HG02759 (cell line): ENCODE results near the gene ITGA11.

Experiments
- ATAC-seq: cut with Tn5 transposase; IDR thresholded peaks from one replicate; pipeline ENCODE4 v1.9.1; 2021; ENCODE audit warnings: mild to moderate bottlenecking, moderate library complexity; ENCODE audit not compliant: unreplicated experiment

The ITGA11 gene

DNA sequence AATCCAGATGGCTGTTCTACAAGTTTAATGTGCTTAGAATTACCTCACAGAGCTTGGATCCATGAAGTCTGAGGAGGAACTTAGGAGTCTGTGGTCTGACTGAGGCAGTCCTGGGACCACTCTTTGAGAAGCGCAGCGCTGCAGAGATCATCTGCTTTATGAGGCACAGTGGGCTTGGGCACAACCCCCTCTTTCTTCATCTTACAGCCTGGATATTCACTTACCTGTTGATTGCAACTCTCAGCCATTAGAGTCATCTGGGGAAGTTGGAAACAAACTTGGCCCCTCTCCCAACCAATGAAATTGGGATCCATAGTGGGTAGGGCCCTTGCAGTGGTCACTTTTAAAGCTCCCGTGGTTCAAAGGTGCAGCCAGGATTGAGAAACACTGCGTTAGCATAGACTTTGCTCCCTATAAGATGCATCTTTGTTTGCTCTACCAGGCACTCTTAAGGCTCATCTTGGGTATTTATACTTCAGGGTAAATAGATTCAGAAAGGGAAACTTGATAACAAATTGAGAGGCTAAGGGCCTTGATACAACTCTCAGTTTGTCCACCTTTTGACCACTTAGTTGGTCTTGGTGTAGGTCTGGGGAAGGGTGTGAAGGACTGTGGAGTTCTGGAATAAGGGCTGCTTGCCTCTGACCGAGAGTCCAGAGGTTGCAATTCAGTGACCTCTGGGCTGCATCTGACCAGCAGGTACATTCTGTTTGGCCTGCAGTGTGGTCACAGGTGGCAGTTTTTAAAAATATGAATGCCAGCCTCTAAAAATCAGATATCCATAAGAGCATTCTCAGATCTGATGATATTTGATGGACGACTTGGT is 131.6 kb downstream of the ITGA11 start:
- ATAC-seq = no peak

DNA sequence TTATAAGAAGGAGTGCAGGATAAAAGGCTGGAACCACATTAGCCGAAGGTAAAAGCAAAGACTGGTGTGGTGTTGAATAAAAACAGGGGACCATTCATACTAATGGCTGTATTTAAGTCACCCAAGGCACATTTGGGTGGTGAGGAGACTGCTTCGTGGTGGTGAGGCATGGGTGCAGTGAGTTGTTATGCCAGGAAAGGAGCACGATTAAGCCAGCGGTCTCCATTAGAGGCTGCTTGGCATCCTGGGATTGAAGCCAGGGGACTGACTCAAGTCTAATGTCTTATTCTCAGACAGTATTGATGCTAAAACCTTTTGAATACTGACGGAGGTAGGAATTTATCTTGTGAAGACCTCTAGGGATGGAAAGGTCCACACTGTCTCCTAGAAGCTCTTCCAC is 132.5 kb downstream of the ITGA11 start:
- ATAC-seq = no peak

GRCh38 chr15:68298882-68299381 is 133.0 kb downstream of the ITGA11 start:
- peak; percentile 78 for ATAC-seq

DNA sequence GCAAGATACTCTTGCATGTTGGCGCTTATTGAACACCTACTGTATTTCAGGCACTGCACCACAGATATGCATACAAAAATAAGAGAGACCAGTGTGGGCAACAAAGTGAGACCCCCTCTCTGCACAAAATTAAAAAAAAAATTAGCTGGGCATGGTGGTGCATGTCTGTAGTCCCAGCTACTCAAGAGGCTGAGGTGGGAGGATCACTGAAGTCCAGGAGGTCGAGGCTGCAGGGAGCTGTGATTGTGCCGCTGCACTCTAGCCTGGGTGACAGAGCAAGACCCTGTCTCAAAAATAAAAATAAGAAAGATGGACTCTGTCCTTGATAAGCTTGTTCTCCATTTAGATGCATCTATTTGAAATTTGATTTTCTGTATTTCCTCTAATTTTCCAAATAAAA is 133.6 kb downstream of the ITGA11 start:
- ATAC-seq = no peak

DNA sequence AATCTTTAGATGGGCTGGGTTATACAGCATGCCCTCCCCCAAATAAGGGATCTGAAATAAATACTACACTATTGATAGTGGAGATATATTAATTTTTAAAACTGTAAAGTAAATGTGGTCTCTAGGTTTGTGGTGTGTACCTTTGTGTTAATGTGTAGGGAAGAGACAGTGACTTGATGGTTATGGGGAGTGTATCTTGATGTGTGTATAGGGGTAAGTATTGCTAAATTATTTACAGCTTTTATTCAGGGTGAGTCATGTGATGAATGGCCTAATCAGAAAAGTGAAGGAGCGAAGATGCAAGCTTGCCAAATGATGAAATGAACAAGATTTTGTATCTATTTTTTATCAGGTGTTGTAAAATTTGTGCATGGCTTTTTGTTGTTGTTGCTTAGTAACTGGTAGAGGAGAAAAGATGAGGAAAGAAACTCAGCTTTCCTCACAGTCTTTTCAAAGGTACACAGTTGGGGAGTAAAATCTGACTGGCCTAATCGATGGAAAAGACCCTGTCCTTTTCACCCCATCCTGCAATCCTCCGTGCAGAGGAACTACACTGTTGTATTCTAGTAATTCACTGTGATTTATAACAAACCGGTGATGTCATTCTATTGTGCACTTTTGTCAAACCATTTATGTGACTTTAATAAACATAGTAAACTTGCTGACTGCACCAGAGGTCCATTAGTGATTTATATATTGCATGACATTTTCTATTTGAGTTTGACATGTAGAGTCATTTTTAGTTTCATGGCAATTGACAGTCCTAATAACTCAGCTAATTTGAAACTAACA is 136.8 kb downstream of the ITGA11 start:
- ATAC-seq = no peak

DNA sequence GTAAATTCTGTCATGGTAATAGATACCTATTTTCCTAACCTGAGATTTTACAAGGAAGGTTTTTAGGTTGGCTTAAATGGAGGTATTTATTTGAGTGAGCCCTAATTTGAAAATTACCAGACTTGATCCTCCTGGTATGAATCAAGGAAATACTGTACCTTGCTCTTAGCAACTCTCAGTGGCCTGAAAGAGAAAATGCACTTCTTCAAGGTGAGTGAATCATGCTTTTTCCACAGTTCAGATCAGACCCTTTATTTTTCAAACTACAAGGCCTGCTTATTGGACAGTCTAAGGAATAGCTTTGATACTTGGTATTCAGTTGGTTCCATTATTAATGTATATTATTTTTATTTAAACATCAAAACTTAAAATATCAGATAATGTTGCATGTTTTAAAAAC is 139.0 kb downstream of the ITGA11 start:
- ATAC-seq = no peak

DNA sequence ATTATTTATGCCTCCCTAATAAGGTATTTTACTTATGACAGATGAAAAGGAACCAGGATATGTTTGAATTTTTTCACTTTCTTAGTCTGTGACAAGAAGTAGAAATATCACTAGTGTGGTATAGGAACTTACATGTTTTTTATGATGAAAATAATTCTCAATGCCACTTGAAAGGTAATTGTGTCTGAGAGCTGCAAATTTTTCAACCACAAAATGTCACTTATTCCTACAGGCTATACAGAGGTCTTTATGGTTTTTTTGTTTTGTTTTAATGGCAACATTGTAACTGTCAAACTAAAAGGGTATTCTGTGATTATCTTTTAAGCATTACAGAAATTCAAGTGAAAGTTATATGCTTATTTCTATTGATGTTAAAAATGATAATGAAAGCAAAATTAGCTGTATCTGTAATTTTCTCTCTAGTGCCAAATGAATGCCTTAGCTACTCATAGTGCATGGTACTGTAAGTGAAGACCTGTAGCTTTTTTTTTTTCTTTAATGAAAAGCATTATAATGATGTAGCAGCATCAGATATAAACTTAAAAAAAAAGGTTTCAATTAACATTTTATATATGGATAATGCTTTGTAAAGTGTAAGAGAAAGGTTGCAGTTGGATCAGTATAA is 139.7 kb downstream of the ITGA11 start:
- ATAC-seq = no peak

- no peak for ATAC-seq
These were observed 141.2 kb downstream of the ITGA11 start for GRCh38 chr15:68290715-68291114.

DNA sequence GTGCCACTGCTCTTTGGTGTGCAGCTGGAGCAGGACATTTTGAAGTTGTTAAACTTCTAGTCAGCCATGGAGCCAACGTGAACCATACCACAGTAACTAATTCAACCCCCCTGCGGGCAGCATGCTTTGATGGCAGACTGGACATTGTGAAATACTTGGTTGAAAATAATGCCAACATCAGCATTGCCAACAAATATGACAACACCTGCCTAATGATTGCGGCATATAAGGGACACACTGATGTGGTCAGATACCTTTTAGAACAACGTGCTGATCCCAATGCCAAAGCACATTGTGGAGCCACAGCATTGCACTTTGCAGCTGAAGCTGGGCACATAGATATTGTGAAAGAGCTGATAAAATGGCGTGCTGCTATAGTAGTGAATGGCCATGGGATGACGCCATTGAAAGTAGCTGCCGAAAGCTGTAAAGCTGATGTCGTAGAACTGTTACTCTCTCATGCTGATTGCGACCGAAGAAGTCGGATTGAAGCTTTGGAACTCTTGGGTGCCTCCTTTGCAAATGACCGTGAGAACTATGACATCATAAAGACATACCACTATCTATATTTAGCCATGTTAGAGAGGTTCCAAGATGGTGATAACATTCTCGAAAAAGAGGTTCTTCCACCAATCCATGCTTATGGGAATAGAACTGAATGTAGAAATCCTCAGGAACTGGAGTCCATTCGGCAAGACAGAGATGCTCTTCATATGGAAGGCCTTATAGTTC is 142.2 kb downstream of the ITGA11 start:
- ATAC-seq = no peak

- no peak for ATAC-seq
These were observed 142.9 kb downstream of the ITGA11 start for GRCh38 chr15:68289057-68289456.

DNA sequence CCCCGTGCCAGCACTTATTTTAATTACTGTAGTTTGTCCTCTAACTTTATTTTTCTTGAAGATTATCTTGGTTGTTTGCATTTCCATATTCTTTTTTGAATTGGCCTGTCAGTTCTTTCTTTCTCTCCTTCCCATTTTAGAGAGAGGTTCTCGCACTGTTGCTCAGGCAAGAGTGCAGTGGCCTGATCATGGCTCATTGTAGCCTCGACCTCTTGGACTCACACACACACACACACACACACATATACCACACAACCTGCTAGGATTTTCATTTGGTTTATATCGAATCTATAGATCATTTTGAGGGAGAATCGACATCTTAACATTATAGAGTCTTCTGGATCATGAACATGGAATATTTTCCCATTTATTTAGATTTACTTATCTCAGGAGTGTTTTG is 145.7 kb downstream of the ITGA11 start:
- ATAC-seq = no peak

DNA sequence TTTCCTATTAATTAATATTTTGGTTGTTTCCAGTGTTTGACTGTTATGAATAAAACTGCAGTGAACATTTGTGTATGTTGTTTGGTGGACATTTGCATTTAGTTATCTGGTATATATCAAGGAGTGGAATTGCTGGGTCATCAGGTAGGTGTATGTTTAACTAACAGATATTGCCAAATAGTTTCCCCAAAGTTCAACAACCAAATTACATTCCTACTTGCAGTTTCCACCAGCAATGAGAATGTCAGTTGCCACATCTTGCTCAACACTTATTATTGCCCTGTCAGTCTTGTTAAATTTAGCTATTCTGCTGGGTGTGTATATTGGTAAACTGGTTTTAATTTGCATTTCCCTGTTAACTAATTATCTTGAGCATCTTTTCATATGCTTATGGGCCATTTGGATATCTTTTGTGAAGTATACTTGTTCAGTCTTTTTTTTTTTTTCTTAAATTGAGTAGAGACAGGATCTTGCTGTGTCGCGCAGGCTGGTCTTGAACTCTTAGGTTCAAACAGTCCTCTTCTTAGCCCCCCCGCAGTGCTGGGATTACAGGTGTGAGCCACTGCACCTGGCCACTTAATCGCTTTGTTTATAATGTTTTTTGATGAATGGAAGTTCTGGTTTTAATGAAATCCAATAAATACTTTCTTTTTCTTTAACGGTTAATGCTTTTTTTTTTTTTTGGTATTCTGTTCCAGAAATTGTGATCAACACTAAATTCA is 146.5 kb downstream of the ITGA11 start:
- no peak for ATAC-seq

- ATAC-seq = no peak
These were observed 147.2 kb downstream of the ITGA11 start for GRCh38 chr15:68284616-68285258.

DNA sequence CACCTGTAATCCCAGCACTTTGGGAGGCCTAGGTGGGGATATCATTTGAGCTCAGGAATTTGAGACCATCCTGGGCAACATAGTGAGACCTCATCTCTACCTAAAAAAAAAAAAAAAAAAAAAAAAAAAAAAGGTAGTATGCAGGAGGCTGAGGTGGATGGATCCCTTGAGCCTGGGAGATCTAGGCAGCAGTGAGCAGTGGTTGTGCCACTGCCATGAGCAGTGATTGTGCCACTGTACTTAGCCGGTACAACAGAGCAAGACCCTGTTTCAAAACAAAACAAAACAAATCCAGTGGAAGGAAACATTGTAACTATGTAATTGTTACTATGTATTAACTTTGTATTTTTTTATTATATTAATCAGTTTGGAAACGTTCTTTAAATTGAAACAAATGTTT is 148.6 kb downstream of the ITGA11 start:
- ATAC-seq = no peak

GRCh38 chr15:68281008-68281407 is 151.0 kb downstream of the ITGA11 start:
- no peak for ATAC-seq

GRCh38 chr15:68279779-68280753 is 151.9 kb downstream of the ITGA11 start:
- ATAC-seq = no peak

DNA sequence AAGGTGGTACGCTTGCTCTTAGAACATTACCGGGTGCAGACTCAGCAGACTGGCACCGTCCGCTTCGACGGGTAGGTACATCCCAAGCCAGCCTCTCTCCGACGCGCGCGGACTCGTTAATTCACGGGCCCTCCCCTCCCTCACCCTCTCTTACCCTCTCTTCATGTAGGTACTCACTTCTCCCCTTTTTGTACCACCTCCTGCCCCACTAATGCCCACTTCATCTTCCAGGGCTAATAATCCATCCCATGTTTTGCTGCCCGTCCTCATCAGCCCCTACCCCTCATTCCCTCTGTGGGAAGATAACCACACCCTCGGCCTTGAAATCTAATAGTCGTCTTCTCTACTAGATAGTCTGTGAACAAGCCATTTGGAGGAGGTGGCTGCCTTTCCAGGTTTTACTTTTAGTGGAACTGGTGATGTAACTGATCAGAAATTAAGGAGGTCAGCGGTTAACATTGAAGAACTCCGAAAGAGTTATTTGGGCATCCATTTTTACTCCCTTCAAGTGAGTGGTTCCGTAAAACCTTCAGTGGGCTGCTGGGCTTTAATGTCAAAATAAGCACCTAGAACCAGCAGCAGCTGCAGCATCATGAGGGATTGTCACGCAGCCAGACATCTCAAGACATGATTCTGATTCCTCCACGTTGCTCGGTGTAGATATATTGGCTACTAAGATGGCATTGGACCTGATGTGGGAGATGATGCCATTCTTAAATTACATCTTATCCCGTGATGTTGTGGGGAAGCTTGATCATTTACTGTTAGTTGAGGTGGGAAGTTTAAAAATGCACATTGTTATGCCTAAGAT is 153.2 kb downstream of the ITGA11 start:
- peak; percentile 10 for ATAC-seq

DNA sequence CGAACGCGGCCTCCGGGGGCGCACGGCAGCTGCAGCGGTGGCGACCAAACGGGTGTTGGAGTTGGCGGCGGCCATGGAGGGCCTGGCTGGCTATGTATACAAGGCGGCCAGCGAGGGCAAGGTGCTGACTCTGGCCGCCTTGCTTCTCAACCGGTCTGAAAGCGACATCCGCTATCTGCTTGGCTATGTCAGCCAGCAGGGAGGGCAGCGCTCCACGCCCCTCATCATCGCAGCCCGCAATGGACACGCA is 153.7 kb downstream of the ITGA11 start:
- no peak for ATAC-seq
